Loucy (cell line): ENCODE data around the gene MGMT.

Experiments used
- EZH2phosphoT487 ChIP-seq: fragments of 200-600 bp; IDR thresholded peaks from 2 replicates; pipeline ENCODE4 v1.6.1; 2018; ENCODE audit warnings: antibody characterized with exemption, mild to moderate bottlenecking, moderate library complexity, borderline replicate concordance
- TF ChIP-seq, protein P1 (sequence below): fragments of 200-600 bp; sonication (generic); conservative IDR thresholded peaks from 2 replicates; pipeline ENCODE4 v1.5.1; 2014; ENCODE audit warnings: mild to moderate bottlenecking, antibody characterized with exemption, low read length

DNA sequence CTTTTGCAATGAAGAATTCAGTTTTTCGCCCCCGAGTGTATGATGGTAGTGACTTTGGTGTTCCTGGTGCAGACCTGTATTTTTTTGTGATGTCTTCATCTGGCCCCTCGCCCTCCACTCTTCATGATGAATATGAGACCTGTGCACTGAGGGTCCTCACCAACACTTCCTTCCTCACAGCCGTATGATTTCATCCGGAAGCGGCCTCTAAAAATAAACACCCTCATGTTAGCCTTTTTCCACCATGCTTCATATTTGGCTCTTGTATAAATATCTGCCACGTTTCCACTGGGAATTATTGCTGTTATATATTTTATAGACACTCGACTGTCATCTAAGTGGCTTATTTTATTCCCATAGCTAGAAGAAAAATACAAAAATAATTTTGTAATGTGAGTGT, 160.4 kb downstream of the MGMT start:
- TF ChIP-seq, protein P1, sequence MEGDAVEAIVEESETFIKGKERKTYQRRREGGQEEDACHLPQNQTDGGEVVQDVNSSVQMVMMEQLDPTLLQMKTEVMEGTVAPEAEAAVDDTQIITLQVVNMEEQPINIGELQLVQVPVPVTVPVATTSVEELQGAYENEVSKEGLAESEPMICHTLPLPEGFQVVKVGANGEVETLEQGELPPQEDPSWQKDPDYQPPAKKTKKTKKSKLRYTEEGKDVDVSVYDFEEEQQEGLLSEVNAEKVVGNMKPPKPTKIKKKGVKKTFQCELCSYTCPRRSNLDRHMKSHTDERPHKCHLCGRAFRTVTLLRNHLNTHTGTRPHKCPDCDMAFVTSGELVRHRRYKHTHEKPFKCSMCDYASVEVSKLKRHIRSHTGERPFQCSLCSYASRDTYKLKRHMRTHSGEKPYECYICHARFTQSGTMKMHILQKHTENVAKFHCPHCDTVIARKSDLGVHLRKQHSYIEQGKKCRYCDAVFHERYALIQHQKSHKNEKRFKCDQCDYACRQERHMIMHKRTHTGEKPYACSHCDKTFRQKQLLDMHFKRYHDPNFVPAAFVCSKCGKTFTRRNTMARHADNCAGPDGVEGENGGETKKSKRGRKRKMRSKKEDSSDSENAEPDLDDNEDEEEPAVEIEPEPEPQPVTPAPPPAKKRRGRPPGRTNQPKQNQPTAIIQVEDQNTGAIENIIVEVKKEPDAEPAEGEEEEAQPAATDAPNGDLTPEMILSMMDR, result no peak
- no peak for TF ChIP-seq EZH2phosphoT487
